NOMO-1 treated with DMSO at 0.1 percent for 48 hours (cell line): ENCODE measurements around the gene DEAF1.
"Not testable (repeated sequence)": the region's sequence is repeated elsewhere in the genome, so short reads cannot be mapped to it uniquely, and the experiment has no call there.

Experiments used
- DNase-seq: peaks from one replicate; lab custom pipeline; 2025; ENCODE audit not compliant: unreplicated experiment; lab: John Stamatoyannopoulos, UW

The DEAF1 gene

GRCh38 chr11:702462-703461 lies 7.7 kb upstream of the DEAF1 start:
- DNase-seq, result no peak

GRCh38 chr11:701741-702461 lies 6.9 kb upstream of the DEAF1 start:
- no peak for DNase-seq

GRCh38 chr11:699753-700152 lies 4.7 kb upstream of the DEAF1 start:
- no peak for DNase-seq

- no peak for DNase-seq
Measured at GRCh38 chr11:699116-699508, 4.1 kb upstream of the DEAF1 start.

GRCh38 chr11:698493-699115 lies 3.6 kb upstream of the DEAF1 start:
- DNase-seq, result no peak

GRCh38 chr11:697811-698311 lies 2.8 kb upstream of the DEAF1 start:
- DNase-seq, result no peak

GRCh38 chr11:696955-697491 lies 2.0 kb upstream of the DEAF1 start:
- DNase-seq, result peak; percentile 87

- peak; percentile 98 for DNase-seq
Measured at GRCh38 chr11:695538-696248, 671 bp upstream of the DEAF1 start, which contains the start of gene TMEM80. Gene TMEM80, plus strand, starts transcription at chr11:695816. Its CDS starts 12 bp downstream, at chr11:695828.

- DNase-seq, result no peak
Measured at GRCh38 chr11:695288-695537, 191 bp upstream of the DEAF1 start.

GRCh38 chr11:693887-694562 lies 997 bp downstream of the DEAF1 start:
- no peak for DNase-seq

- no peak for DNase-seq
Measured at GRCh38 chr11:693415-693831, 1.6 kb downstream of the DEAF1 start.

GRCh38 chr11:692824-693414 lies 2.1 kb downstream of the DEAF1 start:
- no peak for DNase-seq

GRCh38 chr11:691710-692590 lies 3.1 kb downstream of the DEAF1 start:
- no peak for DNase-seq

GRCh38 chr11:690738-691633 lies 4.0 kb downstream of the DEAF1 start:
- DNase-seq, result no peak

- DNase-seq, result not testable (repeated sequence)
Measured at GRCh38 chr11:690244-690643, 4.8 kb downstream of the DEAF1 start.

- no peak for DNase-seq
Measured at GRCh38 chr11:689625-690024, 5.4 kb downstream of the DEAF1 start.

GRCh38 chr11:688681-689080 lies 6.3 kb downstream of the DEAF1 start:
- no peak for DNase-seq

GRCh38 chr11:687751-688150 lies 7.3 kb downstream of the DEAF1 start:
- DNase-seq, result no peak
